H1 (cell line): ENCODE results near the gene TTC32. TPM values are rescaled to one million over a fixed set of nuclear protein-coding genes. Genes with fewer than 3 reads are reported as not detected.

Source experiments
- CTCF ChIA-PET: fragments of 300-600 bp; sonication (Branson Sonifier 250); formaldehyde crosslinking; loops from one replicate; lab custom pipeline; 2021; ENCODE audit not compliant: partially characterized antibody; lab: Charles Lee
- POLR2A ChIA-PET: fragments of 300-600 bp; sonication (Branson Sonifier 250); formaldehyde crosslinking; loops from one replicate; lab custom pipeline; 2021; ENCODE audit warnings: inconsistent platforms; ENCODE audit not compliant: partially characterized antibody; lab: Charles Lee
- DNase-seq, 2 experiments: peaks; one replicate each; pipeline versions ENCODE4 v3.0.0 to v3.0.0-alpha.2; 2010 to 2022; ENCODE audit warnings: low spot score in 2 of 2, low read depth in 1 of 2, mixed read lengths in 1 of 2
- FAIRE-seq: peaks from 2 replicates; lab custom pipeline; 2011; peaks lifted over from hg19 to GRCh38; lab: Jason Lieb, UNC
- H2AFZ ChIP-seq: 2 replicates; pipeline ENCODE4 v1.8.1; 2012; ENCODE audit warnings: low read length, inconsistent platforms
- H2AK5ac ChIP-seq: 2 replicates; pipeline ENCODE4 v1.6.1; 2013; ENCODE audit warnings: low read depth, low read length
- H2BK120ac ChIP-seq: replicated peaks from 2 replicates; pipeline ENCODE3; 2013; ENCODE audit warnings: low read depth, low read length, inconsistent platforms
- H2BK12ac ChIP-seq: 2 replicates; pipeline ENCODE4 v1.6.1; 2013; ENCODE audit warnings: low read depth, low read length
- H2BK15ac ChIP-seq: 2 replicates; pipeline ENCODE4 v1.6.1; 2013; ENCODE audit warnings: low read length
- H2BK20ac ChIP-seq: 2 replicates; pipeline ENCODE4 v1.6.1; 2013; ENCODE audit warnings: low read length
- H2BK5ac ChIP-seq: 2 replicates; pipeline ENCODE4 v1.6.1; 2013; ENCODE audit warnings: low read depth, low read length
- H3K14ac ChIP-seq: 2 replicates; pipeline ENCODE4 v1.6.1; 2013; ENCODE audit warnings: inconsistent platforms; ENCODE audit not compliant: insufficient read length
- H3K18ac ChIP-seq: 2 replicates; pipeline ENCODE4 v1.6.1; 2013; ENCODE audit warnings: low read length; ENCODE audit errors: extremely low read depth
- H3K23ac ChIP-seq: 2 replicates; pipeline ENCODE4 v1.6.1; 2013; ENCODE audit warnings: inconsistent platforms; ENCODE audit not compliant: insufficient read length
- H3K23me2 ChIP-seq: 2 replicates; pipeline ENCODE4 v1.6.1; 2013; ENCODE audit warnings: low read depth, low read length
- H3K27ac ChIP-seq: 2 replicates; pipeline ENCODE4 v1.6.1; 2011; ENCODE audit warnings: low read depth, low read length, inconsistent platforms
- H3K27me3 ChIP-seq, 4 experiments: replicated peaks in 1 of 4; 1 replicate in 1 of 4; 2 replicates in 3 of 4; pipeline versions ENCODE4 v1.6.1 to v1.8.1; 2011 to 2013; ENCODE audit warnings: low read length in 3 of 4, mild to moderate bottlenecking in 3 of 4, inconsistent platforms in 2 of 4, mixed read lengths in 2 of 4, moderate library complexity in 1 of 4; ENCODE audit not compliant: control insufficient read depth in 3 of 4, insufficient read depth in 3 of 4; ENCODE audit errors: extremely low read depth in 1 of 4
- H3K36me3 ChIP-seq, 4 experiments: 2 replicates each; pipeline versions ENCODE4 v1.6.1 to v1.8.1; 2011 to 2013; ENCODE audit warnings: mild to moderate bottlenecking in 4 of 4, low read length in 3 of 4, moderate library complexity in 2 of 4, control low read depth in 1 of 4, inconsistent platforms in 1 of 4; ENCODE audit not compliant: insufficient read depth in 4 of 4, control insufficient read depth in 2 of 4
- H3K4ac ChIP-seq: replicated peaks from 2 replicates; pipeline ENCODE3; 2013; ENCODE audit warnings: low read length, low read depth, mixed read lengths, inconsistent platforms; ENCODE audit not compliant: insufficient read length
- H3K4me1 ChIP-seq, 4 experiments: replicated peaks in 1 of 4; 1 replicate in 1 of 4; 2 replicates in 3 of 4; pipeline versions ENCODE4 v1.6.1 to v1.8.1; 2011 to 2013; ENCODE audit warnings: low read length in 3 of 4, inconsistent platforms in 2 of 4, mixed read lengths in 1 of 4; ENCODE audit not compliant: insufficient read depth in 4 of 4, control insufficient read depth in 3 of 4
- H3K4me2 ChIP-seq, 2 experiments: 2 replicates each; pipeline versions ENCODE4 v1.6.1 to v1.8.1; 2011 to 2013; ENCODE audit warnings: low read depth in 2 of 2, low read length in 2 of 2, control low read depth in 1 of 2, inconsistent platforms in 1 of 2, mild to moderate bottlenecking in 1 of 2; ENCODE audit not compliant: insufficient read depth in 1 of 2
- H3K4me3 ChIP-seq, 4 experiments: fragments of 200-600, 300-600 bp in 1 of 4; sonication (generic), shearing (Covaris generic), sonication (Bioruptor Twin) in 1 of 4; 2 replicates each; pipeline versions ENCODE4 v1.5.1 to v1.8.1; 2011 to 2016; ENCODE audit warnings: low read length in 4 of 4, low read depth in 3 of 4, control low read depth in 2 of 4, inconsistent platforms in 2 of 4, mild to moderate bottlenecking in 2 of 4, mixed read lengths in 1 of 4, moderate library complexity in 1 of 4; ENCODE audit not compliant: insufficient read depth in 2 of 4; ENCODE audit errors: extremely low read depth in 1 of 4
- H3K56ac ChIP-seq: replicated peaks from 2 replicates; pipeline ENCODE3; 2013; ENCODE audit warnings: low read depth, mild to moderate bottlenecking, mixed read lengths, low read length, inconsistent platforms; ENCODE audit not compliant: insufficient read length
- H3K79me1 ChIP-seq: 2 replicates; pipeline ENCODE4 v1.6.1; 2013; ENCODE audit warnings: low read depth, low read length, control low read depth
- H3K79me2 ChIP-seq, 2 experiments: 2 replicates each; pipeline versions ENCODE4 v1.6.1 to v1.8.1; 2012 to 2013; ENCODE audit warnings: low read length in 2 of 2, mild to moderate bottlenecking in 2 of 2, inconsistent platforms in 1 of 2; ENCODE audit not compliant: insufficient read depth in 2 of 2, control insufficient read depth in 1 of 2
- H3K9ac ChIP-seq, 4 experiments: replicated peaks in 1 of 4; 1 replicate in 1 of 4; 2 replicates in 3 of 4; pipeline versions ENCODE4 v1.6.1 to v1.8.1; 2011 to 2013; ENCODE audit warnings: low read depth in 3 of 4, low read length in 3 of 4, control low read depth in 2 of 4, mild to moderate bottlenecking in 2 of 4, moderate library complexity in 2 of 4, inconsistent platforms in 1 of 4; ENCODE audit errors: extremely low read depth in 1 of 4
- H3K9me3 ChIP-seq, 2 experiments: 2 replicates each; pipeline versions ENCODE4 v1.6.1 to v1.8.1; 2012 to 2013; ENCODE audit warnings: mild to moderate bottlenecking in 2 of 2, moderate library complexity in 2 of 2, control low read depth in 1 of 2, inconsistent platforms in 1 of 2, low read depth in 1 of 2, low read length in 1 of 2, mixed read lengths in 1 of 2; ENCODE audit not compliant: insufficient read depth in 2 of 2
- H4K20me1 ChIP-seq, 2 experiments: replicated peaks in 1 of 2; 2 replicates each; pipeline versions ENCODE3 to v1.8.1; 2011 to 2013; ENCODE audit warnings: inconsistent platforms in 2 of 2, low read length in 2 of 2, mild to moderate bottlenecking in 1 of 2; ENCODE audit not compliant: insufficient read depth in 2 of 2, control insufficient read depth in 1 of 2
- H4K5ac ChIP-seq: 2 replicates; pipeline ENCODE4 v1.6.1; 2013; ENCODE audit warnings: low read length, low read depth, mixed read lengths, inconsistent platforms; ENCODE audit not compliant: insufficient read length
- H4K8ac ChIP-seq: 2 replicates; pipeline ENCODE4 v1.8.0; 2013; ENCODE audit warnings: mild to moderate bottlenecking, moderate library complexity, low read length, inconsistent platforms; ENCODE audit not compliant: insufficient read depth; ENCODE audit errors: extremely low read depth
- H4K91ac ChIP-seq: replicated peaks from 2 replicates; pipeline ENCODE3; 2013; ENCODE audit warnings: low read length, mixed read lengths, inconsistent platforms; ENCODE audit not compliant: insufficient read length
- ATF2 ChIP-seq: IDR thresholded peaks from 2 replicates; pipeline ENCODE4 v1.6.1; 2012; ENCODE audit warnings: low read length, inconsistent platforms
- CHD1 ChIP-seq: IDR thresholded peaks from 2 replicates; pipeline ENCODE4 v1.6.1; 2012; ENCODE audit warnings: low read depth, low read length, improper control_type of control experiment
- CTCF ChIP-seq, 3 experiments: IDR thresholded peaks; 1 replicate in 2 of 3; 2 replicates in 1 of 3; pipeline versions ENCODE4 v1.5.1 to v1.6.1; 2011; ENCODE audit warnings: low read length in 3 of 3, mild to moderate bottlenecking in 3 of 3, inconsistent platforms in 2 of 3, low read depth in 1 of 3, moderate library complexity in 1 of 3; ENCODE audit not compliant: insufficient read depth in 1 of 3; ENCODE audit errors: control extremely low read depth in 1 of 3
- E2F6 ChIP-seq: IDR thresholded peaks from 2 replicates; pipeline ENCODE4 v1.6.1; 2012; ENCODE audit warnings: inconsistent platforms
- POU5F1 ChIP-seq: IDR thresholded peaks from 2 replicates; pipeline ENCODE4 v1.6.1; 2011; ENCODE audit warnings: low read depth, mild to moderate bottlenecking, low read length, moderate library complexity
- RAD21 ChIP-seq, 2 experiments: IDR thresholded peaks in 1 of 2; conservative IDR thresholded peaks in 1 of 2; 2 replicates each; pipeline ENCODE4 v1.6.1; 2011; ENCODE audit warnings: low read depth in 2 of 2, low read length in 2 of 2, improper control_type of control experiment in 1 of 2, inconsistent platforms in 1 of 2, mild to moderate bottlenecking in 1 of 2, moderate library complexity in 1 of 2
- RXRA ChIP-seq: IDR thresholded peaks from 2 replicates; pipeline ENCODE4 v1.6.1; 2011; ENCODE audit warnings: low read depth, mild to moderate bottlenecking, low read length, moderate library complexity; ENCODE audit not compliant: insufficient read depth
- WGBS, 2 experiments: shearing (Covaris generic) in 1 of 2; methylation state at CpG; one replicate each; pipeline versions ENCODE4 v1.1.6 to v1.1.7; 2013 to 2015; ENCODE audit warnings: low lambda C conversion rate in 2 of 2, mixed read lengths in 2 of 2, inconsistent platforms in 1 of 2, low coverage in 1 of 2, missing lambda C conversion rate in 1 of 2; ENCODE audit not compliant: insufficient replicate concordance in 2 of 2, insufficient coverage in 1 of 2, insufficient read length in 1 of 2; ENCODE audit errors: extremely low coverage in 1 of 2, missing lambda C conversion rate in 1 of 2; 5-methylcytosine and 5-hydroxymethylcytosine counted together
- polyA plus RNA-seq, 7 experiments: library from polyadenylated mRNA; depleted of rRNA in 3 of 7; stranded (reverse) in 5 of 7; unstranded in 2 of 7; fragments of >200 nt in 5 of 7; fragments of 200-250 nt in 2 of 7; gene quantifications; 1 replicate in 5 of 7; 2 replicates in 1 of 7; 4 replicates in 1 of 7; pipeline versions ENCODE4 v1.2.1 to v1.2.3, GENCODE V29; 2011 to 2013; ENCODE audit warnings: missing spikeins in 2 of 7, mixed read lengths in 2 of 7
- total RNA-seq: library from RNA; stranded (reverse); fragmentation: NEBNext Ultra II Directional; extraction: Animal tissue kit (Norgen Biotek cat#: 25700); gene quantifications from 2 replicates; pipeline ENCODE4 v1.2.1, GENCODE V29; 2021

TTC32 gene
- total and polyA plus RNA-seq, 2 of the 8 experiments (the other 6 are each of a cell fraction or from before 2014, with no cell fraction given): 6.8 to 8.7 TPM

- ChIA-PET CTCF (no interaction called here), POLR2A (interaction anchor here (0.7 to 1.1 kb wide), 4 partner anchors 9 to 44 kb away, joined by 3 to 7 read pairs (median 4); no protein-coding TSS in a partner anchor)
- Histone ChIP-seq H3K14ac (no peak overlapping the region), H4K5ac (no peak overlapping the region), H3K56ac (peak overlapping the region; percentile 73), H3K9ac (peak overlapping the region; percentile 95 to 100 (median 99)), H2BK120ac (no peak overlapping the region), H2AFZ (peak overlapping the region; percentile 63), H2BK5ac (peak overlapping the region; percentile 93), H3K79me1 (no peaks in the 10 kb centered on the region; the same call in 1 of the 2 replicates), H3K36me3 (no peaks in the 10 kb centered on the region), H2BK20ac (no peak overlapping the region), H3K4me2 (peak overlapping the region; percentile 58 to 93), H3K27ac (peak overlapping the region; percentile 92), H2AK5ac (no peak overlapping the region), H4K8ac (peak overlapping the region; percentile 98), H3K79me2 (peaks cover 5 to 27% of the 10 kb centered on the region in 2 experiments; a peak in 3 of 4 replicates), H3K4me1 (peaks cover 0 to 3% (median 1%) of the 10 kb centered on the region in 4 experiments; a peak in 2 of 7 replicates), H4K20me1 (peaks cover 0 to 2% of the 10 kb centered on the region in 2 experiments), H3K23me2 (peaks cover 9% of the 10 kb centered on the region), H3K4ac (no peak overlapping the region), H4K91ac (no peak overlapping the region), H3K4me3 (peak overlapping the region; percentile 69 to 100 (median 92)), H2BK12ac (no peak overlapping the region; the same call in 1 of the 2 replicates), H3K18ac (peak overlapping the region; percentile 75), H3K23ac (no peak overlapping the region), H2BK15ac (no peak overlapping the region), H3K9me3 (no peaks in the 10 kb centered on the region), H3K27me3 (no peaks in the 10 kb centered on the region)
- FAIRE-seq (no peak), DNase-seq (no peak)
- WGBS, 2 experiments: 8% methylated on average over 22 of the region's 26 CpGs; no CpG with 5 or more reads in 1 of the 2 experiments
- TF ChIP-seq CHD1: no peak
- TF ChIP-seq CTCF (IDR thresholded peaks at IDR 0.05; ENCODE audit: control extremely low read depth in 1 of 3, insufficient read depth in 1 of 3, low read depth in 1 of 3, low read length in 3 of 3): no peak
- TF ChIP-seq POU5F1: no peak
- TF ChIP-seq RAD21 (IDR thresholded peaks at IDR 0.05 in 1 of 2, conservative IDR thresholded peaks at IDR 0.05 in 1 of 2; ENCODE audit: low read depth in 2 of 2, low read length in 2 of 2): no peak
- no peak for TF ChIP-seq ATF2
- TF ChIP-seq RXRA: no peak
- no peak for TF ChIP-seq E2F6
Measured at GRCh38 chr2:19900931-19901441, 797 bp downstream of the TTC32 start.
